ENCODE measurements around the gene DCAF4.
"Not testable (repeated sequence)": the region's sequence is repeated elsewhere in the genome, so short reads cannot be mapped to it uniquely, and the experiment has no call there.

DCAF4 gene

DNA sequence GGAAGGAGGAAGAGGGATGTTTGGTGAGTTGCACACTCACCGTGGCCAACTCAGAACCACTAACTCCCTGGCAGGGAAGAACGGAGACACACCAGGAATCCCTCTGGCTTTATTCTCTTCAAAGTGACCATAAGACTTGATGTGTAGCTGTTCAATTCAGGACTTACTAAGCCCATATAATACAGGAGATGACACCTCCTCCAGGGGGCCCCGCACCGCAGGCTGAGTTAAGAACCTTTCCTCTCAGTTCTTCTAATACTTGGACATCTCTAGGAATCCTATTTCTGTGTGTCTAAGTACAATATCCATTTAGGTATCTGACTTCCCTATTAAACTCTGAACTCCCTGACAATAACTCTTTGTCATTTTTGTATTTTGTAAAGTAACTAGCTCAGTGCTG, 49.5 kb downstream of the DCAF4 start:
- DNase-seq: no peak

DNA sequence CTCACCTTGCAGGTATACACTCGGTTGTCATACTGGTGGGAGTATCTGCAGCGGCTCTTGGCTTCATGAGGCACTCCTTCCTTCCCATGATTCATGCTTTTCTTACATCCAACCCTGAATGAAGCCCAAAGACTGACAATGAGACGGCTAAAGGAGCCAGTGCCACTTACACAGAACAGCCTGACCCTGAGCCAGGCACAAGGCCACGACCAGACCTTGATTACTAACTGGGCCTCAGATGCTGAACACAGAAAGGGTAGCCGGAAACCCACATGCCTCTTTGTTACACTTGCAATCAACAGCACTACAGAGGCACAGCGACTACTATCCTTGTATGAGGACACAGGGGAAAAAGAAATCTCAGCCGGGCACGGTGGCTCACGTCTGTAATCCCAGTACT, 52.6 kb downstream of the DCAF4 start:
- DNase-seq: no peak

DNA sequence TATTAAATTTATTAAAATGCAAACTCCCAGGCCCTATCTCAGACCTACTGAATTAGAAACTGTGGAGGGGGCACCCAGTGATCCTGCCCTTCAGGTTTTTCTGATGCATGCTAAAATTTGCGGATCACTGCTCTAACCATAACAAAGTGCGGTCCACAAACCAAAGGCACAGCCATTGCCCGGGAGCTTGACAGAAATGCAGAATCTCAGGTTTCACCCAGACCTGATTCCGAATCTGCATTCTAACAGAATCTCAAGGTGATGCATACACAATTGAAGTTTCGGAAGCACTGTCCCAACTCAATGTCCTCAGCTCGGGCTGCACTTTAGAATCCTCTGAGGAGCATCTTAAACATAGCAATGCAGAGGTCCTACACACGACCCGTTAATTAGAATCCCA, 54.6 kb downstream of the DCAF4 start:
- DNase-seq: no peak

DNA sequence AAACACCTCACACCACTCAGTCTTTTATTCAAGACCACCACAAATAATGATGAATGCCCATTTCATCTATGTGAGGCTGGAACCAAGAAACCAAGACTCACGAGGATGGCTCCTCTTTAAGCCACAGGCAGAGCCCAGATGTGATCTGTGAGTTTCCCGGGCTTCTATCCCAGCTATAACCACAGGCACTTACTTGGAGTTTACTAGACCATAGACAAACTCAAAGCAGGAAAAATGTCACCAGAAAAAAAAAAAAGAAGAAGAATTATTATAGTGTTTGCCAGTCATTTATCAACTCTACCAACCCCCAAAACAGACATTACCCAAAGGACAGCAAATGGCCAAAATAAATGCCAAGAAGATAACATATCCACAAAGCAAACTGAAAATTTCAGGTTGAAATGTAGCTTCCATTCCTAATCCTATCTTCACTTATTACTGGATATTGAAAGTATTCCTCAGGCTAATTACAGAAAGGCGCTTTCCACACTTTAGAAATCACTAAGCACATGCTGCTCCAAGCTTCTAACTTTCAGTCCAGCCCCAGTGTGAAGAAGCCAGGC, 56.0 kb downstream of the DCAF4 start:
- DNase-seq: no peak

DNA sequence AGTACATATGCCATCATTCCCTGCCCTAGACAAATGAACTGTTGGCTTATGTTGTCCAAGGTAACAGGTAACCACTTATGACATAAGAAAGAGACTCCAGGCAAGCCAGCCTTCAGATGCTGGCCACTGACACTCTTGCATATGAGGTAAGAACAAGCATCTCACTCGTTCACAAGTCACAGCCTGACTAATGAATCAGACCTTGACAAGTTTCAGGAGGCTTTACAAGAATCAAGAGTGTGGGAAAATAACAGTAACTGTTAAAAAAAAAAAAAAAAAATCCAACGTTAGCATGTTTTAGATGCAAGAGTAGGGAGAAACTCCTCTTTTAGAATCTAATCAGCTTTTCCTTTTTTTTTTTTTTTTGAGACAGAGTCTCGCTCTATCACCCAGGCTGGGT, 60.0 kb downstream of the DCAF4 start:
- no peak for DNase-seq

DNA sequence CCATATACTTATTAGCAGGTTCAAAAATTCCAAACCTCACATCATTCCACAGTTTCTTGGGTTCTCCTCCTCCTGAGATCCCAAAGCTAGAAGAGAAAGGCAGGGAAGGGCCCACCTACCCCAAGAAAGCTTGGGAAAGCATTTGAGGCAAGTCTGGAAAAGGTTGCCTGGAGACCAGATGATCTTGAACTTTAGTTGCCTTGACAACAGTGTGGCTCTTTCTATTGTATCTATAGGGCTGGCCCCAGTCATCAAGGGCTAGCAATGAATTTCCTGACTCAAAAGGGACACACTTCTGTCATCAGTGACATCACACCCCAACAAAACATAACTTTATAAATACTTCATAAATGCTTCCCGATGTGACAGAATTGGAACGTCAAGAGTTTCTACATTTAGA, 60.6 kb downstream of the DCAF4 start:
- no peak for DNase-seq

DNA sequence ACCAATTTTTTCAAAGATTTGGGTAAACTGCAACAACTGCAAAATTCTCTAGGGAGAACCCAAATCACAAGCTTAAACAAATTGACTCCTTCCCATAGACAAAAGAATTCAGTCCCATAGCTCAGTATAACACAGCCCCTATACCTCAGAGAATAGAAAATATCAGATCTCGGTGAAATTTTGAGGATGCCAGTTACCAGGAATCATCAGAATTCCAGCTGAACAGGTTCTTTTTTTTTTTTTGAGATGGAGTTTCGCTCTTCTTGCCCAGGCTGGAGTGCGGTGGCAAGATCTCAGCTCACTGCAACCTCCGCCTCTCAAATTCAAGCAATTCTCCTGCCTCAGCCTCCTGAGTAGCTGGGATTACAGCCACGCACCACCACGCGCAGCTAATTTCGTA, 63.9 kb downstream of the DCAF4 start:
- DNase-seq: no peak

DNA sequence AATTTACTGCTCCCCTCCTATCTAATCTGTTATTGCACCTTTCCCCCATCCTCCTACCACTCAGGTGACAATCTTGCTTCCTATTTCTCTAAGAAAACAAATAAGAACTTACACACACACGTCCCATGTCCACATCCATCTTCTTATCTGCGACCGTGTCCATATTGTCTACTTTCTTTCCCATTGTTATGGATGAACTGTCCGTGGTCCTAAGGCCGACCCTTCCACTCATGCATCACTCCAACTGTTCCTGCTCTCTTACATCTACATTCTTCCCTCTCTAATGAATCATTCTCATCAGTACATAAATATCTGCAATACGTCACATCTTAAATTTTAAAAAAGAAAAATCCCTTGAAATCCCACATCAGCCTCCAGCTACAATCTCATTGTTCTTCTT, 70.7 kb downstream of the DCAF4 start:
- no peak for DNase-seq

DNA sequence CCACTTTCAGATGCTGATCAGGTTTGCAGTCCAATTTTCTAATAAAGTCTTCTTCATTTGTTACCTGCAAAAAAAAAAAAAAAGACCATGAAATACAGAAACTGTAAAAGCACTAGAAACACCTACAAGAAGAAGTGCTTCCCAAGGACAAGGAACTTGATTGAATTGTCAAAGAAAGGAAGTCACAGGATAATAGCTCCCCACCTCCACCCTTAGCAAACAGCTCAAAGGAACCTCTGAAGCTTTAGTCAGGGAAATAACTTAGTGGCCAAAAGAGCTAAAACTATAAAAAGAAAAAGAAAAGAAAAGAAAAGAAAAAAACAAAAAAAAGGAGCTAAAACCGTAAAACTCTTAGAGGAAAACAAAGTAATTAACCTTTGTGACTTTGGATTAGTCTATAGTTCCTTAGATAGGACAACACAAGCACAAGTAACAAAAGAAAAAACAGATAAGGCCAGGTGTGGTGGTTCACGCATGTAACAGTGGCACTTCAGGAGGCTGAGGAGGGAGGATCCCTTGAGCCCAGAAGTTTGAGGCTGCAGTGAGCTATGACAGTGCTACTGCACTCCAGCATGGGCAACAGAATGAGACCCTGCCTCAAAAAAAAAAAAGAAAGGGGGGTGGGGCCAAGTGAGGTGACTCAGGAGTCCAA, 72.1 kb downstream of the DCAF4 start:
- no peak for DNase-seq

DNA sequence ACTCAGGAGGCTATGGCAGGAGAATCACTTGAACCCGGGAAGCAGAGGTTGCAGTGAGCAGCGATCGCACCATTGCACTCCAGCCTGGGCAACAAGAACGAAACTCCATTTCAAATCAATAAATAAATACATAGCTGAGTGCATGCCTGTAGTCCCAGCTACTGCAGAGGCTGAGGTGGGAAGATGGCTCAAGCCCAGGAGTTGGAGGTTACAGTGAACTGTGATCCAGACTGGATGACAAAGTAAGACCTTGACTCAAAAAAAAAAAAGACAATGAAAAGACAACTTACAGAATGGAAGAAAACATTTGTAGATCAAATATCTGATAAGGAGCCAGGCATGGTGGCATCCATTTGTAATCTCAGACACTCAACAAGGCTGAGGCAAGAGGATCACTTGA, 73.1 kb downstream of the DCAF4 start:
- DNase-seq: no peak

DNA sequence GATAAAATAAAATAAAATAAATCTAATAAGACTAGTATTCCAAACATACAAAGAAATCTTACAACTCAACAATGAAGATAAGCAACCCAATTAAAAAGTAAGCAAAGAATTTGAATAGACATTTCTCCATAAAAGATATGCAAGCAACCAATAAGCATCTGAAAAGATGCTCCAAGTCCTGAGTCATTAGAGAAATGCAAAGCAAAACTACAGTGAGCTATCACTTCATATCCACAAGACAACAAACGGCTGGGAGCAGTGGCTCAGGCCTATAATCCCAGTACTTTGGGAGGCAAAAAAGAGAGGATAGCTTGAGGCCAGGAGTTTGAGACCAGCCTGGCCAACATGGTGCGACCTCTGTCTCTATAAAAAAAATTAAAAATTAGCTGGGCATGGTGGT, 73.8 kb downstream of the DCAF4 start:
- no peak for DNase-seq

DNA sequence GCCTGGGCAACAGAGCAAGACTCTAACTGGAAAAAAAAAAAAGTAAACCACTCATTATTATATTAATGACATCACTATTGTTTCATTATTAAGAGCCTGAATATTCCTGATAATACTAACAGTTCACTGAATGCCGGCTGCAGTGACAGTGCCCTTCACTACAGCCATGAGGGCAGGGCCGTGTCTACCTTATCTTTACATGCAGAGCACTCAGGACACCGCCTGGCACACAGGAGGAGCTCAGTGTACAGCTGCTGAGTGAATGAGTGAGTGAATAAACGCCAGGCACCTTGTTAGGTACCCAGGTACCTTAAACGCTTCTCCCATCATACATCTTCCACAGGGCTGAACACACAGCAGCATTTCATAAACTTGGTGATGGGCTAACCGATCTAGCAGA, 77.4 kb downstream of the DCAF4 start:
- DNase-seq: no peak

DNA sequence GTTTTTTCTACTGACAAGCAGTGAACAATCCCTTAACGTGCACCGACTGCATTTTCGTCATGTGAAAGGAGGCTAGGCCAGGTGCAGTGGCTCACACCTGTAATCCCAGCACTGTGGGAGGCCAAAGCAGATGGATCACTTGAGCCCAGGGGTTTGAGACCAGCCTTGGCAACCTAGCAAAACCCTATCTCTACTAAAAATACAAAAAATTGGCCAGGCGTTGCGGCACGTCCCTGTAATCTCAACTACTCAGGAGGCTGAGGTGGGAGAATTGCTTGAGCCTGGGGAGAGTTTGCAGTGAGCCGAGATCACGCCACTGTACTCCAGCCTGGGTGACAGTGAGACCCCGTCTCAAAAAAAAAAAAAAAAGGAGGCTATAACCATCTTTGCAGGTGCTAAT, 78.4 kb downstream of the DCAF4 start:
- not testable (repeated sequence) for DNase-seq

DNA sequence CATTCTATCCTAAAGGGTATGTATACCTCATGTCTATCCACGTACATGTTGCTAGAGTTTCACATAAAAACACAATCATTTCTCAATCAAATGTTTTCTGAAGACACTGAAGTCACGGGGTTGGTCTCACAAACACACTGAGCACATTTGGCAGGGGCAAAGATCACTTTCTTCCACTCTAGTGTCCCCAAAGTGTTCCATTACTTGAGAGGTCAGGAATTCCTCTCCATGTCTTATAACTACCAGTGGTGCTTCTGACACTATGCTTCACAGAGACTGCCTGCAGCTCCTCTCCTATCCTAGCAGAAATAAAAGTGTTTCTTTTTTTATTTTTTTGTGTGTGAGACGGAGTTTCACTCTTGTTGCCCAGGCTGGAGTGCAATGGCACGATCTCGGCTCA, 81.6 kb downstream of the DCAF4 start:
- DNase-seq: no peak

DNA sequence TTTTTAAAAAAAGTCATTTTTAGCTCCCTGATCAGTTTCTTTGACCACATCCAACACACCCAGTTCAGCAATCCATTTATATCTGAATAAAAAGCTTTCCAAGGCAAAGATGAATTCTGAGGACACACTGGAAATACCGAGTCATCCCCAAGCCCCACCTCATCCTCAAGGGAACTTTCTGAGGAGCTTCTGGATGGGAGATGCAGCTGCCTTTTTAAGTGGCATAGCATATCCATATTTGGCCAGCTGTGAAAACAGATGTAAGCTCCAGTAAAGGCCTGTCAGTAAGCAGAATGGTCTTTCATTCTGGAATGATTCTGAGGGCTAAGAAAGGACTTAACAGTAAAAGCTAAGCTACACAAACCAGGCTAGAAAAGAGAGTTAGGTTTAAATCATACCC, 82.2 kb downstream of the DCAF4 start:
- DNase-seq: no peak

All from GOT3 (cell line).